ENCODE results near the gene SMARCC1. TPM values are rescaled to one million over a fixed set of nuclear protein-coding genes. Genes with fewer than 3 reads are reported as not detected.

The SMARCC1 gene
- total and polyA plus RNA-seq, 2 of the 4 experiments (the other 2 are of a cell fraction) = 18.6 to 39.6 TPM

- in situ Hi-C loops (cut with MboI; ENCODE audit: low sequenced_read_pairs) (no loop called here), dilution Hi-C loops (cut with HindIII; ENCODE audit: low sequenced_read_pairs, unreplicated experiment) (no loop called here), intact Hi-C loops (cut with micrococcal nuclease) (no loop called here)
- Histone ChIP-seq H2AK5ac (ENCODE audit: low read depth, low read length) (no peak overlapping the region), H3K14ac (replicated peaks; ENCODE audit: low read depth, low read length) (no peak overlapping the region), H3K56ac (ENCODE audit: extremely low read depth, insufficient read depth, low read length) (no peak overlapping the region), H4K8ac (ENCODE audit: low read depth in 2 of 2, low read length in 2 of 2) (no peak overlapping the region), H4K20me1 (ENCODE audit: insufficient read depth, low read length) (no peaks in the 10 kb centered on the region), H3K36me3 (ENCODE audit: control insufficient read depth, insufficient read depth, low read length) (no peaks in the 10 kb centered on the region), H4K91ac (ENCODE audit: insufficient read depth, low read depth, low read length) (no peak overlapping the region), H3K4me1 (ENCODE audit: control insufficient read depth, insufficient read depth, low read length) (no peaks in the 10 kb centered on the region), H3K27ac (ENCODE audit: insufficient read depth, low read length) (no peak overlapping the region), H3K79me1 (ENCODE audit: low read depth in 1 of 2, low read length in 2 of 2) (no peaks in the 10 kb centered on the region), H3K9me3 (ENCODE audit: control insufficient read depth, insufficient read depth, low read length) (peaks cover 6% of the 10 kb centered on the region), H2BK15ac (ENCODE audit: low read depth, low read length) (no peak overlapping the region), H3K18ac (ENCODE audit: low read depth, low read length) (no peak overlapping the region), H3K23ac (ENCODE audit: low read depth, low read length) (no peak overlapping the region), H3K4ac (ENCODE audit: low read depth, low read length) (no peak overlapping the region), H3K4me2 (ENCODE audit: low read depth, low read length) (no peak overlapping the region), H2AFZ (replicated peaks; ENCODE audit: low read length, poor library complexity) (no peak overlapping the region), H2AK9ac (replicated peaks; ENCODE audit: low read depth, low read length, poor library complexity) (no peak overlapping the region), H2BK20ac (ENCODE audit: low read depth, low read length) (no peak overlapping the region), H2BK120ac (ENCODE audit: low read depth, low read length) (no peak overlapping the region), H3K9ac (ENCODE audit: low read depth, low read length) (no peak overlapping the region), H3K4me3 (ENCODE audit: insufficient read depth, low read depth, low read length) (no peak overlapping the region), H3K27me3 (ENCODE audit: control insufficient read depth, insufficient read depth, low read length) (peaks cover 35% of the 10 kb centered on the region), H3K9me1 (ENCODE audit: insufficient read depth, low read length) (no peaks in the 10 kb centered on the region), H4K5ac (ENCODE audit: low read depth, low read length) (no peak overlapping the region), H2BK5ac (ENCODE audit: low read depth, low read length, poor library complexity, severe bottlenecking) (no peak overlapping the region)
- no peak for DNase-seq
- TF ChIP-seq MAFK (IDR thresholded peaks at IDR 0.05; ENCODE audit: low read depth, low read length) (no peak), NFE2L2 (IDR thresholded peaks at IDR 0.05; ENCODE audit: low read depth, low read length) (no peak), RFX5 (IDR thresholded peaks at IDR 0.05; ENCODE audit: low read depth, low read length) (no peak), FOS (IDR thresholded peaks at IDR 0.05; ENCODE audit: low read depth, low read length) (no peak), BHLHE40 (IDR thresholded peaks at IDR 0.05; ENCODE audit: low read depth, low read length) (no peak), RAD21 (IDR thresholded peaks at IDR 0.05; ENCODE audit: low read length) (no peak), MAZ (IDR thresholded peaks at IDR 0.05; ENCODE audit: borderline replicate concordance, low read depth, low read length) (no peak), POLR2A (IDR thresholded peaks at IDR 0.05; ENCODE audit: low read depth, low read length) (no peak), CEBPB (IDR thresholded peaks at IDR 0.05; ENCODE audit: low read depth, low read length) (no peak), CHD1 (IDR thresholded peaks at IDR 0.05; ENCODE audit: low read depth, low read length) (no peak), USF2 (IDR thresholded peaks at IDR 0.05; ENCODE audit: low read depth, low read length) (no peak)
- ATAC-seq (ENCODE audit: low read depth) = no peak
- POLR2A ChIA-PET (ENCODE audit: unreplicated experiment) = no interaction called here
- WGBS, 2 experiments (ENCODE audit: extremely low coverage in 2 of 2, insufficient read length in 1 of 2) = 80% methylated on average over 1 of the region's 2 CpGs; no CpG with 5 or more reads in 1 of the 2 experiments
- CTCF ChIA-PET = interaction anchor here (0.8 kb wide), 1 partner anchor 696 kb away, joined by 4 read pairs; no protein-coding TSS in a partner anchor
- no TSS peak for BruUV-seq (replicated peaks)
Observed at GRCh38 chr3:47556351-47556750, 225.3 kb downstream of the SMARCC1 start.
